Panc1 (cell line): ENCODE measurements around the gene USP48.

Experiments used
- CTCF ChIP-seq: fragments of 450-650 bp; IDR thresholded peaks from 2 replicates; pipeline ENCODE4 v1.5.1; 2017; ENCODE audit warnings: mild to moderate bottlenecking
- POLR2AphosphoS5 ChIP-seq: IDR thresholded peaks from 2 replicates; pipeline ENCODE4 v1.6.1; 2012; ENCODE audit warnings: mild to moderate bottlenecking, low read depth, low read length, moderate library complexity
- SIN3A ChIP-seq: IDR thresholded peaks from 2 replicates; pipeline ENCODE4 v1.6.1; 2012; ENCODE audit warnings: low read depth, mild to moderate bottlenecking, low read length, moderate library complexity, borderline replicate concordance; ENCODE audit not compliant: insufficient read depth
- TCF7L2 ChIP-seq: IDR thresholded peaks from 2 replicates; pipeline ENCODE4 v1.6.1; 2011; ENCODE audit warnings: mild to moderate bottlenecking, low read depth, low read length, inconsistent platforms
- TF ChIP-seq, protein P1 (sequence below), 2 experiments: IDR thresholded peaks; 2 replicates each; pipeline ENCODE4 v1.6.1; 2011 to 2012; ENCODE audit warnings: low read depth in 2 of 2, control low read depth in 1 of 2, low read length in 1 of 2, mild to moderate bottlenecking in 1 of 2, moderate library complexity in 1 of 2; ENCODE audit not compliant: insufficient read depth in 1 of 2

DNA sequence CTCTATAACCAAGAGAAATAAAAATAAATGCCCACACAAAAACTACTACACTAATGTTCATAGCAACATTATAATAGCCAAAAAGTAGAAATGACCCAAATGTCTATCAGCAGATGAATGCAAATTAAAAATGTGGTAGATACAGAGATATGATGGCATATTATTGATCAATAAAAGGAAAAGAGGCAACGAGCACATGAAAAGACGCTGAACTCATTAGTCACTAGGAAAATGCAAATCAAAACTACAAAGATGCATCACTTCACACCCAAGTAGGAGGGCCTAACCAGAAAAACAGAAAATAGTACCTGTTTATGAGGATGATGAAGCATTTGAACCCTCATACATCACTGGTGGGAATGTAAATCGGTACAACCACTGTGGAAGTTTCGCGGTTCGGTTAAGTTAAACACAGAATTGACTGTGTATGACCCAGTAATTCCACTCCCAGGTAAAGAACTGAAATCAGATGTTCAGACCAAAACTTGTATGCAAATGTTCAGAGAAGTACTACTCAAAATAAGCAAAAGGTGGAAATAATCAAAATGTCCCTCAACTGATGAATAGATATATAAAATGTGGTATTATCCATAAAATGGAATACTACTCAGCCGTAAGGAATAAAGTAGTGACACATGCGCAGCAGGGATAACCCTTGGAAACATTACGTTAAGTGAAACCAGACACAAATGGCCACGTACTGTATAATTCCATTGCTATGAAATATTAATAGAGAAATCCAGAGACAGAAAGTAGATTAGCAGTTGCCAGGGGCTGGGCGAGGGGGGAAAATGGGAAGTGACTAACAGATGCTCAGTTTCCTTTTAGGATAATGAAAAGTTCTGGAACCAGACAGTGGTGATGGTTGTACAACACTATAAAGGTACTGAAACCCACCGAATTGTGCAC is 3.1 kb downstream of the USP48 start:
- no peak for TF ChIP-seq CTCF
- TF ChIP-seq POLR2AphosphoS5, result no peak
- TF ChIP-seq, protein P1, sequence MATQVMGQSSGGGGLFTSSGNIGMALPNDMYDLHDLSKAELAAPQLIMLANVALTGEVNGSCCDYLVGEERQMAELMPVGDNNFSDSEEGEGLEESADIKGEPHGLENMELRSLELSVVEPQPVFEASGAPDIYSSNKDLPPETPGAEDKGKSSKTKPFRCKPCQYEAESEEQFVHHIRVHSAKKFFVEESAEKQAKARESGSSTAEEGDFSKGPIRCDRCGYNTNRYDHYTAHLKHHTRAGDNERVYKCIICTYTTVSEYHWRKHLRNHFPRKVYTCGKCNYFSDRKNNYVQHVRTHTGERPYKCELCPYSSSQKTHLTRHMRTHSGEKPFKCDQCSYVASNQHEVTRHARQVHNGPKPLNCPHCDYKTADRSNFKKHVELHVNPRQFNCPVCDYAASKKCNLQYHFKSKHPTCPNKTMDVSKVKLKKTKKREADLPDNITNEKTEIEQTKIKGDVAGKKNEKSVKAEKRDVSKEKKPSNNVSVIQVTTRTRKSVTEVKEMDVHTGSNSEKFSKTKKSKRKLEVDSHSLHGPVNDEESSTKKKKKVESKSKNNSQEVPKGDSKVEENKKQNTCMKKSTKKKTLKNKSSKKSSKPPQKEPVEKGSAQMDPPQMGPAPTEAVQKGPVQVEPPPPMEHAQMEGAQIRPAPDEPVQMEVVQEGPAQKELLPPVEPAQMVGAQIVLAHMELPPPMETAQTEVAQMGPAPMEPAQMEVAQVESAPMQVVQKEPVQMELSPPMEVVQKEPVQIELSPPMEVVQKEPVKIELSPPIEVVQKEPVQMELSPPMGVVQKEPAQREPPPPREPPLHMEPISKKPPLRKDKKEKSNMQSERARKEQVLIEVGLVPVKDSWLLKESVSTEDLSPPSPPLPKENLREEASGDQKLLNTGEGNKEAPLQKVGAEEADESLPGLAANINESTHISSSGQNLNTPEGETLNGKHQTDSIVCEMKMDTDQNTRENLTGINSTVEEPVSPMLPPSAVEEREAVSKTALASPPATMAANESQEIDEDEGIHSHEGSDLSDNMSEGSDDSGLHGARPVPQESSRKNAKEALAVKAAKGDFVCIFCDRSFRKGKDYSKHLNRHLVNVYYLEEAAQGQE (IDR thresholded peaks at IDR 0.05; ENCODE audit: insufficient read depth in 1 of 2, low read depth in 2 of 2, low read length in 1 of 2), result no peak
- TF ChIP-seq SIN3A, result no peak
- TF ChIP-seq TCF7L2, result no peak
